ENCODE data around the gene PLCXD3.

PLCXD3 gene

GRCh38 chr5:41263335-41263734, 247.1 kb downstream of the PLCXD3 start:
- Mint-ChIP-seq H3K9me3 (no peaks in the 10 kb centered on the region), H3K27ac (no peak overlapping the region)

More at GRCh38 chr5:41263335-41263734, 247.1 kb downstream of the PLCXD3 start:
- H3K27me3 Mint-ChIP-seq (ENCODE audit: low read depth), result no peaks in the 10 kb centered on the region
- no peaks in the 10 kb centered on the region for H3K4me1 Mint-ChIP-seq (ENCODE audit: low read depth)
- no peaks in the 10 kb centered on the region for H3K36me3 Mint-ChIP-seq (ENCODE audit: low read depth)
- H3K4me3 Mint-ChIP-seq, result no peak overlapping the region
- no peak for DNase-seq (ENCODE audit: low spot score)
